Measurements from ENCODE around the gene LRRC36. TPM values are rescaled to one million over a fixed set of nuclear protein-coding genes. Genes with fewer than 3 reads are reported as not detected.

The LRRC36 gene
- total RNA-seq (2014; rRNA removed) (0.92 TPM in 1 of 2 replicates, not detected in the other), Bru-seq, nascent RNA (percentile 13 among the genes with signal in this experiment), BruChase-seq, experiment 1, labeled RNA remaining after a 6-hour chase (percentile 7 among the genes with signal in this experiment), BruChase-seq, experiment 2, labeled RNA remaining after a 2-hour chase (percentile 12 among the genes with signal in this experiment)
- long read RNA-seq = 0 reads

- no TSS peak for BruUV-seq (replicated peaks)
- POLR2A ChIA-PET (ENCODE audit: unreplicated experiment) = no interaction called here
- no peaks in the 10 kb centered on the region for H3K9me3 ChIP-seq (ENCODE audit: low read length)
- H2AFZ ChIP-seq (ENCODE audit: low read length) = no peak within 1 kb of the TSS
- H3K27ac ChIP-seq (ENCODE audit: low read length) = no peak within 1 kb of the TSS
- H3K9me2 ChIP-seq (replicated peaks; ENCODE audit: low read length) = no peaks in the 10 kb centered on the region
- H3F3A ChIP-seq (ENCODE audit: low read length, unreplicated experiment) = no peaks in the 10 kb centered on the region
- no peak within 1 kb of the TSS for H3K9ac ChIP-seq (ENCODE audit: low read length)
- no peak within 1 kb of the TSS for H3K4me2 ChIP-seq (ENCODE audit: low read length)
- CTCF ChIA-PET = no interaction called here
- H3K27me3 ChIP-seq (ENCODE audit: low read length) = no peaks in the 10 kb centered on the region
- no peaks in the 10 kb centered on the region for H3K79me2 ChIP-seq (ENCODE audit: low read length)
- no peak for TF ChIP-seq EZH2 (IDR thresholded peaks at IDR 0.05; ENCODE audit: low read length, unreplicated experiment)
- H3K4me1 ChIP-seq (ENCODE audit: insufficient read depth, low read length) = peaks cover 5% of the 10 kb centered on the region; the same call in 1 of the 2 replicates
- H3K4me3 ChIP-seq (ENCODE audit: low read length) = no peak within 1 kb of the TSS
- H4K20me1 ChIP-seq (ENCODE audit: low read length) = no peaks in the 10 kb centered on the region
- no peak for DNase-seq
- no peaks in the 10 kb centered on the region for H3K36me3 ChIP-seq (ENCODE audit: low read depth, low read length)
- ATAC-seq = no peak
- intact Hi-C loops (cut with micrococcal nuclease) = no loop called here
Measured at GRCh38 chr16:67326472-67327309, at the start of gene LRRC36, which contains the start of gene KCTD19. LRRC36 (plus strand) TSS chr16:67326815; CDS start chr16:67326863, 48 bp downstream. KCTD19 (minus strand) TSS chr16:67326741; CDS start chr16:67326707, 34 bp downstream.

GRCh38 chr16:67277294-67277998 lies 49.2 kb upstream of the LRRC36 start:
- no peak for TF ChIP-seq EZH2phosphoT487 (IDR thresholded peaks at IDR 0.05; ENCODE audit: borderline replicate concordance, low read length)
- no peak for TF ChIP-seq EZH2 (IDR thresholded peaks at IDR 0.05; ENCODE audit: low read length, unreplicated experiment)
- no peak for TF ChIP-seq CTCF (conservative IDR thresholded peaks at IDR 0.05; ENCODE audit: low read depth, low read length)
- POLR2A ChIA-PET (ENCODE audit: unreplicated experiment) = interaction anchor here (0.7 kb wide), 1 partner anchor 41 kb away, joined by 3 read pairs; no protein-coding TSS in a partner anchor
- ATAC-seq (peak; percentile 68), DNase-seq (peak; percentile 91)
- Histone ChIP-seq H3K4me3 (ENCODE audit: low read length) (peak overlapping the region; percentile 71), H3K9me3 (ENCODE audit: low read length) (no peaks in the 10 kb centered on the region), H3K9ac (ENCODE audit: low read length) (peak overlapping the region; percentile 86), H3F3A (ENCODE audit: low read length, unreplicated experiment) (no peaks in the 10 kb centered on the region), H3K4me2 (ENCODE audit: low read length) (peak overlapping the region; percentile 92), H2AFZ (ENCODE audit: low read length) (no peak overlapping the region), H3K27ac (ENCODE audit: low read length) (peak overlapping the region; percentile 99), H3K4me1 (ENCODE audit: insufficient read depth, low read length) (peaks cover 23% of the 10 kb centered on the region), H3K9me2 (replicated peaks; ENCODE audit: low read length) (no peaks in the 10 kb centered on the region), H4K20me1 (ENCODE audit: low read length) (no peaks in the 10 kb centered on the region), H3K27me3 (ENCODE audit: low read length) (no peaks in the 10 kb centered on the region), H3K36me3 (ENCODE audit: low read depth, low read length) (0 out of 2 replicates have a peak, but pooled peaks cover 4% of the 10 kb centered on the region), H3K79me2 (ENCODE audit: low read length) (peaks cover 6% of the 10 kb centered on the region; the same call in 1 of the 2 replicates)
- intact Hi-C loops (cut with micrococcal nuclease) = loop anchor here (5.0 kb wide), 1 partner anchor 70 kb away; no protein-coding TSS in a partner anchor
- TSS peak; percentile 36 for BruUV-seq (replicated peaks)
- CTCF ChIA-PET = interaction anchor here (0.6 to 1.3 kb wide), 2 partner anchors 17 to 31 kb away, joined by 3 to 8 read pairs; no protein-coding TSS in a partner anchor

Data from PC-3 (cell line).